ENCODE measurements around the gene ZNF66. TPM values are rescaled to one million over a fixed set of nuclear protein-coding genes. Genes with fewer than 3 reads are reported as not detected.

ZNF66 gene
- total and polyA plus RNA-seq, 4 donors, result 0.06 to 4.5 (median 1.1) TPM

- no peak for TF ChIP-seq ZBTB33 (IDR thresholded peaks at IDR 0.05)
- no peak for TF ChIP-seq GABPA (IDR thresholded peaks at IDR 0.05 in 1 of 2, conservative IDR thresholded peaks at IDR 0.05 in 1 of 2)
- TF ChIP-seq EGR1 (IDR thresholded peaks at IDR 0.05; ENCODE audit: low read depth in 2 of 2), result no peak
- no peak for TF ChIP-seq FOXA1 (IDR thresholded peaks at IDR 0.05)
- no peak for TF ChIP-seq SP1 (IDR thresholded peaks at IDR 0.05)
- no peak for TF ChIP-seq MAX (IDR thresholded peaks at IDR 0.05)
These were observed 64.3 kb downstream of the ZNF66 start (continued) for GRCh38 chr19:20840371-20840770.

Other genes with a start within 250 kb of the ZNF66 start
- gene ZNF737, start 210.5 kb upstream of the ZNF66 start, total RNA-seq, result 1 to 10 TPM; 3.3 to 3.7 TPM
- 1 to 10 TPM in 1 of 2 donors, under 1 TPM in 1; 0.67 to 1.1 TPM for gene ZNF737, start 210.5 kb upstream of the ZNF66 start, polyA plus RNA-seq
- gene ZNF626, start 114.7 kb upstream of the ZNF66 start, total RNA-seq, result 1 to 10 TPM; 3.0 to 4.2 TPM
- 1 to 10 TPM; 1.6 to 2.8 TPM for gene ZNF626, start 114.7 kb upstream of the ZNF66 start, polyA plus RNA-seq
- gene ZNF85, start 146.9 kb downstream of the ZNF66 start, total RNA-seq, result 1 to 10 TPM in 1 of 2 donors, under 1 TPM in 1; 0.75 to 9.0 TPM
- gene ZNF85, start 146.9 kb downstream of the ZNF66 start, polyA plus RNA-seq, result under 1 TPM; 0.27 to 0.31 TPM
- 1 to 10 TPM; 2.3 to 5.3 TPM for gene ZNF430, start 244.4 kb downstream of the ZNF66 start, total RNA-seq
- 1 to 10 TPM in 1 of 2 donors, under 1 TPM in 1; 0.31 to 3.5 TPM for gene ZNF430, start 244.4 kb downstream of the ZNF66 start, polyA plus RNA-seq